NCI-H187 treated with DMSO at 0.1 percent for 48 hours (cell line): Measurements from ENCODE around the gene FAM120B.

Source experiments
- DNase-seq: peaks from one replicate; lab custom pipeline; 2025; lab: John Stamatoyannopoulos, UW

FAM120B gene

DNA sequence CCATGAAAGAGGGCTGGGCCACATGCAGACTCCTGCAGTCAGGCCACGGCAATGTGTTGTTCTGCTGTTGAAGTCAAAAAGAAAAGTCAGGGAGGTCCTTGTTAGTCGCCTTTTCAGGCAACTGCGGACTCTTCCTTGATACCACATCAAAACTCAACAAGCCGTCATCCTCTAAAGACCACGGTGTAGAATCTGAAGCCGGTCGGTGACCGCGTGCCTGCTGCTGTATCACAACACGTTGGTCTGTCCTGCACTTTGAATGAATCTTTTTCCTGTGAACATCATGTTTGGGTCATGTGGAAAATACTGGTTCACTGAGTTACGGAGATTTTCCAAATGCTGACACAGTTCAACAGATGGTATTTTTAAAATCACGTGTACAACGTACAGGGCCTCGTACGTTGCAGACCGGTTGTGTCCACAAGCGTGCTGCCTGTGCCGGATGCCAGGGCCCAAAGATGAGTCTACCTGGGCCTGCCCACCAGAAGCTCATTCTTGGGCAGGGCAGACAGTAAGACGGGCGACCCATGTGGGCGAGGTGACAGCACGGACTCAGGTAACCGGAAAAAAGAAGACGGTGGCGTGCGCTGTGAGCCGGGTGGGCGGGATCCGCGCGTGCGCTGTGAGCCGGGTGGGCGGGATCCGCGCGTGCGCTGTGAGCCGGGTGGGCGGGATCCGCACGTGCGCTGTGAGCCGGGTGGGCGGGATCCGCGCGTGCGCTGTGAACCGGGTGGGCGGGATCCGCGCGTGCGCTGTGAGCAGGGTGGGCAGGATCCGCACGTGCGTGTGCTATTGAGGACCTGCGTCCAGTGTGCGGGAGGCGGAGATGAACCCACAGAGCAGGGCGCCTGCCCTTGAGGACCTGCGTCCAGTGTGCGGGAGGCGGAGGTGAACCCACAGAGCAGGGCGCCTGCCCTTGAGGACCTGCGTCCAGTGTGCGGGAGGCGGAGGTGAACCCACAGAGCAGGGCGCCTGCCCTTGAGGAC is 114.5 kb downstream of the FAM120B start:
- no peak for DNase-seq

DNA sequence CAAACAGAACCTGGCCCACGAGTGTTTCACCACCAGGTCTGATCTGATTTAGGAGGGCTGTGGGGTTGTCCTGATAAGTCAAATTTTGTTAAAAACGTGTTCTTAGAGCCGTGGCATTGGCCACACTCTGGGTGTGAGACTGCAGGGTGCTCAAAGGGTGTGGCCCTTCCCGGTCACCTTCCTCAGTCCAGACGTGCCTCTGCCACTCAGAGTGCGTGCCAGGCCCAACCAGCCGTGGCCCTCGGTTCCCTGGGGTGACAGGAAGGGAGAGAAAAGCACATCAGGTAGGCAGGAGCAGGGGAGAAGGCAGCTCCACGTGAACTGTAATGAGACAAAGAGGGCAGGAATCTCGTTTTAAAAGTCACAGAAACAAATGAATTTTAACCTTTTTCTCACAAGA is 115.4 kb downstream of the FAM120B start:
- DNase-seq = no peak

DNA sequence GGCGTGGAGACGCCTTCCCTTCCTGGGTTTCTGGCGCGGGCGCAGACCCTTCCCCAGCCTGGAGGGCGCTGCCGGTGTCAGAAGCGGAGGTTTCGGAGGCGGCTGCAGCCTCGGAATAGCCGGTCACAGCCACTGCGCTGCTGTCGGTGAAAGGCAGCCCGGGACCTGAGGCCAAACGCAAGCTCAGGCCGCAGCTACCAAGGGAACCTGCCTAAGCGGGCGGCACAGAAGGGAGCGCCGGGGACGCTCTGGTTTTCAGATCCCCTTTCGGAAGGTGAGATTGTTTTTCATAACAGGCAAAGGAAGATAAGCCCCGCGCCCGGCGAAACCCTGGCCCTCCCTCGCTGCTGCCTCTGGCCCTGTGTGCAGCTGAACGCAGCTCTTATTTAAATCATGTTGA is 116.5 kb downstream of the FAM120B start:
- no peak for DNase-seq

DNA sequence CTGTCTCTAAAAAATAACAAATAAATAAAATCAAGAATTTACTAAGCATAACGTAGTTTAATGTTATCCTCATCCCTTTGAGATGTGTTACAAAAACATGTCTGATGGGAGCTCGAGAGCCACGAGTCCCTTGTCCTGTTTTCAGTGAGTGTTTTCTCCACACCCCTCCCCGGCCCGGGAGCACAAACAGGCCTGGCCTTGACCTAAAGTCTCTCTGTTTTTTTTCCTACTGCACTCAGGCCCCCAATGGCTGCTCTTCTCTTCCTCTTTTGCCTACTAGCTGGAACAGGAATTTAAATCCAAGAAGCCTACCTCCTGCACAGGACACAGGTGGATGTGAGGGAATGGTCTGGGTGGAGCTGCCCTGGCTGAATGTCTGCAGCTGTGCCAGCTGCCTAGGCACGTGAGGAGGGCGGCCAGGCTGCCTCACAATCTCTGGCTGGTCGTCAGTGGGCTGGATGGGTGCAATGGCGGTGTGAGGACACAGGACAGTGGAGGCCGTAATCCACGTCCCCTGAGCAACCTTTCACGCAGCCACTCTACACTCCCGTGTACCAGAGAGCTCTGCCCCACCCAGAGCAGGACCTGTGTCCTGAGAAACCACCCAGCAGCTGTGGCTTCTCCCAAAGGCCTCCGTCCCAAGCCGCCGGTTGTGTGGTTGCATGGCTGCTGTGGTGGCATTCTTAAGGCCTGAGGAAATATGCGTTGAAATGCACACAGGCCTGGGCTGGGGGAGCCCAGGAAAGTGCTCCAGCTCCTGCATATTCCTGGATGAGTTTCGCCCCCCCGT is 117.5 kb downstream of the FAM120B start:
- DNase-seq = no peak

DNA sequence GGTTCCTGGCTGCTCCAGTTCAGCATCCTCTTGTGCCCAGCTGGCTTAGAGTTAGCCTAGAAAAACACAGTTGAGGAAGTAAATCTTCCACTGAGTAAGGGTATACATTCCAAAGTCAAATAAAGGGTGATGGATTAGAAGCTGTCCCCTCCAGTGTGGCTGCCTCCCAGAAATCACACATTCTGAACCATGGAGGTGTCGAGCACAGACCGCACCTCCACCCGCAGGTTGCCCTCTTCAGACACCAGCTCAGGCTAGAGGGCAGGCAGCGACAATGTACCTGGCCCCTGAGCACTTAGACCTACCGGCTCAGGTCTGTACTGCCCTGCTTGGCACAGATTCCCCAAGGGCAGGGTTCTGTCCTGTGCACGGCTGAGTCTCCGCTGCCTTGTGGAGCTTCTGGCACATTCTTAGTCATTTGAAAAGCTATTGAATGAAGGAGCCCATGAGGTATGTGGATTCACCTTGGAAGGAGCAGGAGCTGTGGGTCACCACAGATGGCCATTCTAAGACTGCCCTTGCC is 118.1 kb downstream of the FAM120B start:
- DNase-seq = no peak

DNA sequence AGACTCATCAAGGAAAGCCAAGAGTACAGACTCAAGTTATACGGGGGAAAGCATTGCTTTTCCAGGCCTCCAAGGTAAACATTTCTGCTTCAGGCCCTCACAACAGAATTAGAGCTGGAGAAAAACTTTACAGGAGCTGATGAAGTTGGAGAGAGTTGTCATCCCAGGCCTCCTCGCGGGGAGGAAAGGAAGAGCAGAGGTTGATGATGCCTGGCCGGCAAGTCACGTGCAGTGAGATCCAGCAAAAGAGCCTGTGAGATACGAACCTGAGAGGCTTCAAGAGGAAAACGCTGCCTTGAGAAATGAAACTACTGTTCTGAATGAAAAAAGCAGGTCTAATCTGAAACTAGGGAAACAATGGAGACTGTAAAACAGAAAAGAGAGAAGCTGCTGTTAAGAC is 122.9 kb downstream of the FAM120B start:
- DNase-seq = no peak

DNA sequence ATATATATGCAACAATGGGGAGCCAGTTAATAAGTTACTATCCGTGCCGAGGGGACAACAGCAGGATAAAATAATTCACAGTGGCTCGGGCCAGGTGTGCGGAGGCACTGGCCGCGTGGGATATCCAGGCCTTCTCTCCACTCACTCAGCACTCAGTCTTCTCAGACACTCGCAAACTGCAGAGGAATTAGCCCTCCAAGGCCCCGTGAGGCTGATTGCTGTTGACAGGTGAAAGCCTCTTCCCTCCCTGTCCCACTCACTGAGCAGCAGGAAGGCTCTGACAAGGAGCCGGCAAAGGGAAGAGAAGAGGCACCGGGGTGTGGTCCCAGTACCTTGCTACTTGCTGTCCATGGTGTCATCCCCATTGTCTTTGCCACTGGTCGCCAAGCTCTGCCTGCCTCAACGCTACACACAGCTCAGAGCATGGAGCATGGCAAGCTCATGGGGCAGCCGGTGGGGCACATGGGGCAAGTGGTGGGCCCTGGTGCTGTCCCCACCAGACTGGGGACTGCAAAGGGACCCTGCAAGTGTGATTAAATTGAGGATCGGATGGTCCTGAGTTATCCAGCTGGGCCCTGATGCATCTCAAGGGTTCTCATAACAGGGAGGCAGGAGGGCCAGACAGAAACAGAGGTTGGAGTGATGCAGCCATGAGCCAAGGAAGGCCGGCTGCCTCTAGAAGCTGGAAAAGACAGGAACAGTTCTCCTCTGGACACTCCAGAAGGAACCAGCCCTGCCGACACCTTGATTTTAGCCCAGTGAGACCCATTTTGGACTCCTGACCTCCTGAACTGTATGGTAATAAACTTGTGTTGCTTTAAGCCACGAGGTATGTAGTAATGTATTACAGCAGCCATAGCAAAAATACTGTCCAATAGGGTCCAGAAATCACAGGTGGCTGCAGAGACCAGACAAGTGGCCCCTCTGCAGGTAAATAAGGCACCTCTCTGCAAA is 126.9 kb downstream of the FAM120B start:
- DNase-seq = no peak

DNA sequence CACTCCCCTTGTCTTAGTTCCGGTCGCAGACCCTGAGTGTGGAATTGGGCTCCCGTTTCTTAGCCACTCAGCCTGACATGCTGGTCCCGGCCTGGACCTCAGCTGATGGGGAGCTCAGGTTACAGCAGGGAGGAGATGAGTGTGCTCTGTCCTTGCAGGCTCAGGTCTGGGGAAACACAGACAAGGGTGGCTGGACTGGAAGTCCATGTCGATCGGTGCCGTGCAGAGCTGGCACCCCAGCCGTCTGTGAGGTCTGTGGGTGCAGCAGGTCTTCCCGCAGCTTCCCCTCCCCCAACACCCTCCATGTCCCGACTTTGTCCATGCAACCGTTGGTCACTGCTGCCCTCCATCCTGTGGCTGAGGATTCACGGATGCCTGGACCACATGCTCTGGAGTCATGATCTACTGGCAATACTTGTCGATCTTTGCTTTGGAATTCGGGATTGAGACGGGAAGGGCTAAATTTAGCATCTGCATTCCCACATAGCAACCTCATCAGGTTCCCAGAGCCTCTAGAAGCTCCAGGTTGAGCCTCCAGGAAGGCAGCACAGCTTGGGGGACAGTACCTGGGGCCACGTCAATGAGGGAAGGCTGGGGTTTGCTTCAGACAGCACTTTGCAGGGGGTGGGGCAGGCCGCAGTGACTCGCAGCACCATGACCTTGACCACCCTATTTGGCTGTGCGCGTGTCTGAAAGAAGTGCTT is 127.7 kb downstream of the FAM120B start:
- DNase-seq = no peak

DNA sequence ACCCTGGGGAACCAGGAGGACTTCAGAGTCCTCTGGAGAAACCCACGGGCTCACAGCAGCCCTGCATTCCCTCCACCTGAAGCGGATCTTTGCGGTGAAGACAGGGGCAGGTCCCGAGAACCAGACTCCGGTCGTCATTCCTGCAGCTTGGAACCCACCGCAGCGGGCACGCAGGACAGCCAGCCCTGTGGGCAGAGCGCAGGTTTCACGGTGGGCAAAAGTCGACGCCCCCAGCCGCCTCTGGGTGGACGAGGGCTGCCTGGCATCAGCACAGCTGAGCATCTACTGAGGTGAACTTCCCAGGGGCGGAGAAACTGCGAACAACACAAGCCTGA is 128.2 kb downstream of the FAM120B start:
- no peak for DNase-seq

DNA sequence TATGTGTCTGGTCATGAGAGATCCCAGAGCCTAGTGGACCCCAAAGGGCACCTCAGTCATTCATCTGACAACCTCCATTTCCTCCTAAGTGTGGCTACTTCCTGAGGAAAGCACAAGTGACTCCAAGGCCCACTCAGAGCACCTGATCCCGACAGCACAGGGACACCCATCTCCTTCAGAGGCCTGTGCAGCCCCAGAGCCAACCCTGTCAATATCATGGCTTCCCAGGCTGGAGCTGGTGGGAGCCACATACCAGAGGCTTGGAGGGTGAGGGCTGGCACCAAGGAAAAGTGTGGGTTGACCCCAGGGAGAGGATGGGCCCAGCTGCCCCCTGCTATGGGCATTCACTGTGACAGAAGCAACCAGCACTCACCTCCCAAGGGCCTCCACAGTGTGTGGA is 129.2 kb downstream of the FAM120B start:
- no peak for DNase-seq

DNA sequence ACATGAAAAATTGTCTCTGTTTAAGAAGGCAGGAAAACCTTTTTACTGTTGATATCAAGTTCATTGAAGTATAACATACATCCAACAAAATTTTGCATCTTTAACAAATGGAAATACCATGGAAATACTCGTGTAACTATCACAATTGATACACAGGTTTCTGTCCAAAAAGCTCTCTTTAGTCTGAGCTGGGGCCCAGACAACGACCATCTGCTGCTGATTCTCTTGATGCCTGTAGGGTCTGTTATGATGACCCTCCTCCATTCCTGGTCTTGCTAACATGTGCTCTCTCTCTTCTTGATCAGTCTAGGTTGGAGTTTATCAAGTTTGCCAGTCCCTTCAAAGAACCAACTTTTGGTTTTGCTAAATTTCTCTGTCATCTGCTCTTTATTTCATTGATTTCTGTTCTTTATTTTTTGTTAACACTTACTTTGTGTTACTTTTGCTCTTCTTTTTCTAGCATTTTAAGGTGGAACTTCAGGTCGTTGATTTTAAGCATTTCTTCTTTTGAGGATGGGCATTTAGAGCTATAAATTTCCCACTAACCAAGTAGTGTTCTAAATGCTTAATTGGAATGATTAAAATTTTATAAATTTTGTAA is 129.8 kb downstream of the FAM120B start:
- DNase-seq = no peak

DNA sequence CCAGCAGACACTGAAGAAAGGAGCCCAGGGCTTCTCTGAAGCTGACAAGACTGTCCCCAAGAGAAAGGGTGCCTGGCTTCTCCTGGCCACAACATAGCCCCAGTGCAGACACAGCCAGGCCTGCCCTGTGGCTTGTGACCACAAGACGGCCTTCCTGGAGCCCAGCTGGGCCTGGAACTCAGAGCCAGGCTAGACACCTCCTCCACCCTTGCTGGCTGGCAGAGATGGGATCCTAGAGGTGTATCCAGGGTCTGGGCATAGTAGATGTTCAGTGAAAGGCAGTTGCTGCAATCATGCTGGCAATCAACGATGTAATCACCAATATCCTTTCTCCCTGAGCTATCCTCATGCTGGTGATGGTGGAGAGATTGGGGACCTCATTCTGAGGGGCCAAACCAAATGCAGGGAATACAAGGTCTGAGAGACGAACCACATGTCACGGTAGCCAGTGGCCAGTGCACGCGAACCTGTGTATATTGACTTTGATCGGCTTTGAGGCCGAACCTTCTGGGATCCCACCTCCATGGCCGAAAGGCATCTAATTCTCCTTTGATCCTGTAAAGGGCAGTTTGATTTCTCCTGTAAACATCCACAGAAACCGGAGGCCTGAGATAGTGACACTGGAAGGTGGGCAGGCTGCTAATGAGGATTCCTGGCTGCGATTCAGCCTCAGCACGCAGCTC is 131.3 kb downstream of the FAM120B start:
- DNase-seq = no peak

DNA sequence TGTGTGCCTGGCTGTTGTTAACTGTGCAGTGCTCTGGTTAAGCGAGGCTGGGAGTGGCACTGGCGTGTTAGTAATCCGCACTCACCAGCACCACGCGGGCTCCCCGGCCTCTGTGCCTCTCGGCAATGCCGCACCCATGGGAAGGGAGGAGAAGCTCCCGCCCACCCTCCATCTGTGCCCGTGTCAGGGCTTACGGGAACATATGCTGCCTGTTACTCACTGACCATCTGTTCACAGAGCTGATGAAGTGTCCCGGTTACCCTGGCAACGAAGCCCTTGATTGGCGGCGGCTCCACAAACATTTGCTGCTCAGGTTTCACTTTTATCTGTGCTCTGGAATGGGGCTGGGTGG is 131.8 kb downstream of the FAM120B start:
- peak; percentile 85 for DNase-seq

DNA sequence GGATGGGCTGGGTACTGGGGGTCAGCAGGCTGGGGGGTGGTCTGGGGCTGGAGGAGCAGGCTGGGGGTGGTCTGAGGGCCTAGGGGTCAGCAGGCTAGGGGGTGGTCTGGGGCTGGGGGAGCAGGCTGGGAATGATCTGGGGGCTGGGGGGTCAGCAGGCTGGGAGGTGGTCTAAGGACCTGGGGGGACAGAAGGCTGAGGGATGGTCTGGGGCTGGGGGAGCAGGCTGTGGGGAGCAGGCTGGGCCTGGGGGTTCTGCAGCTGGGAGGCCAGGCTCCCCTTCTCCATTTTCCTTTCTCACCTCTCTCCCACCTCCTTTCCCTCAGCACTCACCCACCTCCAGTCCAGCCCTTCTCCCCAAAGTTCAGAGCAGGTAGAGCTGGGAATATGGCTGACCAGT is 132.3 kb downstream of the FAM120B start:
- no peak for DNase-seq

DNA sequence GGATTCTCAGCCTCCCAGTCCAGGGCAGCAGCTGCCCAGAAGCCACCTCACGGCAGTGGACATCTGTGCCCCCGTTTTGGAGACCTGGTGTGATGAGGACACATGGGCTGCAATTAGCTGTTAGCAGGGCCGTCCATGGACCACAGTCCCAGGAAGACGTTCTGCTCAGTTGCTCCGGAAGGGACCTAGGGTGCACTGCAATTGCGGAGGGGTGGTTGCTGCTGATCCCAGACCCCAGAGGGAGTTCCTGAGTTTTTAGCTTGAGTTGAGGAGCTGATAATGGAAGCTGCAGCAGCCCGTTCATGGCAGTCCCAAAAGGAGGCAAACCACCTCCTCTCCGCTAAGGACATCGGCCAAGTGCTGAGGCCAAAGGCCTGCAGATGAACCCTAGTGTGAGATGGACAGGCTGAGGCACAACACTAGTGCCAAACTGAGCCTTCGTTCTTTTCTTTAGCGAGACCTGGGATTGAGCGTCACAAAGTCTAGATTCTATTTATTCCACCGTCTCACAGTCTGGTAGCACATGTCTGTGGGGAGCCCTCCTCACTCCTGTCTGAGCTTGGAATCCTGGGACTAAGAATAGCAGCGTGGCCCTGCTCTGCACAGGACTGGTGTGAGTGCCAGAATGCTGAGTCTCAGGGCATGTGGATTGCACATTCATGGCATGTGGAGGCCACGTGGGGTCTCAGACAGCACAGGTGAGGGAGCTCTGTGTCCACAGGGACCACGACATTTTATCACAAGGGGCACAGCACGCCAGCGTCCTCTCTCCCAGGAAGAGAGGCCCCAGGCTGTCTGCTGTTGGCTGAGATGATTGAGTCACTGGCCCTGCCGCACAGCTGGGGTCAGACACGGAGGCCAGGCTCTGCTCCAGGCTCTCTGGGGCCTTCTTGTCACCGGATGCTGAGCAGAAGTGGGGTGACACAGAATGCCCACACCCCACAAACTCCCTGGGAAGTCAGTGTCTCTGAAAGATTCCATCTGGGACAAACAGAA is 133.1 kb downstream of the FAM120B start:
- DNase-seq = no peak

DNA sequence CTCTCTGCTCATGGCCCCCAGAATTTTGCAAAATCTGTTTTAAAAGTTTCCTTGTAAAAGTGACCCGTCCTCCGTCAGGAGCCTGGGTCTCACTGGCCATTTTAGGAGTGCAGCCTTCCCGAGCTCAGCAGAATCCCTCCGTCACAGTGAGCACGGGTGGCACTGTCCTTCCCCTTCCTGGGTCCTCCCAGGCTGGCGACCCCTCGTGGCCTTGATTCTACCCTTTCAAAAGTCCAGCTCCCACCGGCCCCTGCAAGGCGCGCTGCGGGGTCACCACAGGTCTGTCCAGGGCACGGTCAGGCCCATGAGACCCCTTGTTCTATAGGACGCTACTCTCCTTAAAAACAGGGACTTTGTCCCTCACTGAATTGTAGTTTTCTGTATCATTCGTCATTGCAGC is 133.9 kb downstream of the FAM120B start:
- no peak for DNase-seq

DNA sequence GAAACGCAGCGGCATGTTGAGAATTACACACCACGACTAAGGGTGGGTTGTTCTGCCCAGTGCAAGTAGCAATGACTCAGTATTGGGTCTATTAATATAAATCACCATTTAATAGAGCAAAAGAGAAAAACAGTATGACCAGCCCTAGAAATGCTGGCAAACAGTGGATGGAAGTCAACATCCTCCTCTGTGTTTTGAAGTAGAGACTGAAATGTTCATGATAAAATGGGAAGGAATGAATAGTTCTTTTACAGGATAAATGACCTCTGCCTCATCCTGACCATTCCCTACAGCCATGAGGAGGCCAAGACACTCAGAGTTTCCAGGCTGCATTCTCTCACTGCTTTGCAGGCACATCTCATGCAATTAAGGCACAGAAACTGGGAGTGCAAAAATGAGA is 134.8 kb downstream of the FAM120B start:
- no peak for DNase-seq

DNA sequence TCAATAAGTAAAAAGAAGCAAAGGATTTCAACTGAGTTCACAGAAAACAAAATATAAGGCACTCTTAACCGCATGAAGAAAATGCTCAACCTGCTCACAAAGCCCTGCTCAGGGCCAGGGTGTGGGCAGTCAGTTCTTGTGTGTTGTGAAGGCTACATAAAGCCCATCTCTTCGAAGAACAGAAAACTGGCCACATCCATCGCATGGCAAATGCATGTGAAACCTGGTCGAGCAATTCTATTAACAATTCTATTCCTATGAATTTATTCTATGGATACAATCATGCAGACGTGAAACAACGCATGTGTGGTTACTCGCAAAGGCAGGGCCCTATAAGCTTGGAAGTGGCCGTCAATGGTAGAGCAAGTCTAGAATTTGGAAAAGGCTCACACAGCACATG is 136.0 kb downstream of the FAM120B start:
- no peak for DNase-seq

DNA sequence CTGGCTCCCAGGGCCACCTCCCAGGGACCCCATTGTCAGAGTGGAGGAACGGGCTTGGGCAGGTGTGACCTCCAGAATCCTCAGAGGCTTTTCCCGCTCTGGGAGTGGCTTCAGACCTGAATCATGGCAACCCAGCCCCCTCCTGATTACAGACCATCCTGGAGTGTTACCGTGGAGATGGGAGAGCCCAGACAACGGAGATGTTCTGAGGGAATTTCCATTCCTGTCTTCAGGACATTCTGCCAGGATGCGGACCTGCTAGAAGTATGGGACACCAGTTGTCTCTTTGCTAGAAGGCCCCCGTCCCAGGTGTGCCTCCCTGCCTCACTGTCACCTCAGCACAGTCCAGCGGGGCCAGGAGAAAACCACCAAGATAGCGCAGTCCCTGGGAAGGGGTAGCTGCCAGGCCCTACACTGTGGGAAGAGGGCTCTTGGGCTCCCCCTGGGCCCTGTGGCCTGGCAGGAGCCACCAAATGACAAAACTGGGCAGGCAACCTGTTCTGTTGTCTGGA is 136.6 kb downstream of the FAM120B start:
- DNase-seq = no peak
